Lower leg skin (tissue), 4 donors: ENCODE results near the gene MAB21L1. TPM values are rescaled to one million over a fixed set of nuclear protein-coding genes. Genes with fewer than 3 reads are reported as not detected.

Experiments used
- DNase-seq, 2 donors: peaks; one replicate each; pipeline ENCODE4 v3.0.0-alpha.2; 2019; ENCODE audit warnings: low spot score in 2 of 2
- H3K4me3 ChIP-seq: fragments of 200-600 bp; sonication (generic); 2 replicates; pipeline ENCODE4 v1.5.1; 2017; ENCODE audit warnings: mild to moderate bottlenecking, low read depth; ENCODE audit not compliant: poor library complexity, severe bottlenecking
- CTCF ChIP-seq, 3 donors: fragments of 450-650 bp; IDR thresholded peaks; one replicate each; pipeline ENCODE4 v1.5.1; 2016; ENCODE audit warnings: antibody characterized with exemption in 3 of 3, mild to moderate bottlenecking in 3 of 3, moderate library complexity in 2 of 3
- POLR2A ChIP-seq, 2 donors: fragments of 450-650 bp; IDR thresholded peaks; one replicate each; pipeline ENCODE4 v1.6.1; 2016 to 2017; ENCODE audit warnings: antibody characterized with exemption in 2 of 2, mild to moderate bottlenecking in 1 of 2, moderate library complexity in 1 of 2
- WGBS, 2 donors: methylation state at CpG; one replicate each; pipeline ENCODE4 v1.1.5; 2018; 5-methylcytosine and 5-hydroxymethylcytosine counted together
- intact Hi-C: fragments of 100-400 bp; cut with DNase I; formaldehyde crosslinking; loops from one replicate; pipeline ENCODE4 v1.15.0; 2023; ENCODE audit warnings: low total_unique reads
- total RNA-seq, 4 donors: library from RNA; depleted of rRNA; stranded (reverse); fragments of >200 nt; gene quantifications; one replicate each; pipeline ENCODE4 v1.1.0, GENCODE V29; 2016

Gene MAB21L1
- total RNA-seq, 4 donors from 2014 or later = 0.27 to 0.58 (median 0.32) TPM; not detected in 1

- no peak overlapping the region for H3K4me3 ChIP-seq
- DNase-seq = no peak
- intact Hi-C loops = no loop called here
- TF ChIP-seq CTCF (IDR thresholded peaks at IDR 0.05) (no peak), POLR2A (IDR thresholded peaks at IDR 0.05) (no peak)
- WGBS, 2 donors = 81 to 82% methylated on average over 10 of the region's 10 CpGs
These were observed 6.5 kb downstream of the MAB21L1 start for GRCh38 chr13:35469806-35470525.

DNA sequence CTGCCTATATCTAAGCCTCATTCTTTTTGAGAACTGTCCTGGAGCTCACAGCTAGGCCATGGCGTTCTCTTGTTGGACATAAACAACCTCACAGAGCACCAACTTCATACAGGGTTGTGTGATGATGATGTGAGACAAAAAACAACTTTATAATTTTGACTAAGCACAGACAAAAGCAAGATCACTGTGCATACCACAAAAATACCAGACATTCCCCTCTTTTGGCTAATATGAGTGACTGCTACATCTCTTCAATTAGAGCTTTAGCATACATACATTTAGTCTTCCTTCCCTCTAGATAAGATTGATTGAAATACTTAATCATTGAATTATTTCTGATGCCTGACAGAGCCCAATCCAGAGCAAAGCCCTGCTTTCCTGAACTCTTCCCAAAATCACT is 8.3 kb downstream of the MAB21L1 start:
- WGBS, 2 donors = 94 to 95% methylated on average over 1 of the region's 1 CpG
- TF ChIP-seq CTCF (IDR thresholded peaks at IDR 0.05) (no peak), POLR2A (IDR thresholded peaks at IDR 0.05) (no peak)
- no peak overlapping the region for H3K4me3 ChIP-seq
- intact Hi-C loops = no loop called here
- DNase-seq = no peak

GRCh38 chr13:35465371-35465770 is 11.1 kb downstream of the MAB21L1 start:
- no peak overlapping the region for H3K4me3 ChIP-seq
- no peak for DNase-seq
- WGBS, 2 donors = 90% methylated on average over 3 of the region's 3 CpGs
- intact Hi-C loops = no loop called here
- TF ChIP-seq CTCF (IDR thresholded peaks at IDR 0.05) = no peak
- TF ChIP-seq POLR2A (IDR thresholded peaks at IDR 0.05) = no peak

DNA sequence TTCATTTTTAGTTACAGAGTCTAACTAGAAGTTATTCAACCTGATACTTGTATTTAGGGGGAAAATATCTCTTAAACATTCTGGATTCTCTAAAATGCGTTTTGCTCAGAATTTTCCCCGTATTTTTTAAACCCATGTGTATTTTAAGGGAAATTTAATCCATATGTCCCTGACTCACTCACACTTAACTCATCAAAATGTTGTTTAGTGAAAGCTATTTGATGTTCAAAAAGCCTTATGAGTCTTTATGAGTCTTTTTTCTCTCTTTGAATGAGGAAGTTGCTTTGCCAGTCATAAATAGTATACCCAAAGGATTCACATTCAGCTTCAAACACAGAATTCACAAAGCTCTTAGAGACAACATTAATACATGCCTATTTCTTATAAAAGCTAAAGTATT is 16.4 kb downstream of the MAB21L1 start:
- TF ChIP-seq CTCF (IDR thresholded peaks at IDR 0.05) = no peak
- no peak for TF ChIP-seq POLR2A (IDR thresholded peaks at IDR 0.05)
- no peak overlapping the region for H3K4me3 ChIP-seq
- WGBS, 2 donors = 80 to 85% methylated on average over 2 of the region's 2 CpGs
- no peak for DNase-seq
- intact Hi-C loops = no loop called here

- 98 to 99% methylated on average over 3 of the region's 3 CpGs for WGBS, 2 donors
- H3K4me3 ChIP-seq = no peak overlapping the region
- TF ChIP-seq POLR2A (IDR thresholded peaks at IDR 0.05) = no peak
- no peak for TF ChIP-seq CTCF (IDR thresholded peaks at IDR 0.05)
- intact Hi-C loops = no loop called here
- DNase-seq = no peak
These were observed 19.2 kb downstream of the MAB21L1 start for GRCh38 chr13:35457258-35457657.

DNA sequence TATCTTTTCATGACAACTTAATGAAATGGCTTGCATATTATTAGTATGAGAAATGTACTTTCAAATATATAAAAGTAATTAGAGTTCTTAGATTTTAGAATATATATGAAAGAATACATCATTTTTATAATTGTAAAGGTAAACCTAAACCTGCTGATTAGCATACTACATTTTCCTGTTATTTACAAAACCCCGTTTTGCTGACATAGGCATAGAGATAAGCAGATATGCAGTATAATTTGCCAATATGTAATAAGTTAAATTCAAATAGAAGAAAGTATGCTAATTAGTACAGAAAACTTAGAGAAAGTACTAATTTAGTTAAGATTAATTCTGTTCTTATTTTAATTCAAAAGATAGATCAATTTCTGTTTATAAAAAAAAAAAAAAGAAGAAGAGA is 21.5 kb downstream of the MAB21L1 start:
- TF ChIP-seq CTCF (IDR thresholded peaks at IDR 0.05) (no peak), POLR2A (IDR thresholded peaks at IDR 0.05) (no peak)
- DNase-seq = no peak
- intact Hi-C loops = no loop called here
- 67 to 70% methylated on average over 1 of the region's 1 CpG for WGBS, 2 donors
- H3K4me3 ChIP-seq = no peak overlapping the region
